Mesothelial cell of epicardium (in vitro differentiated cells): ENCODE results near the gene KIRREL3. TPM values are rescaled to one million over a fixed set of nuclear protein-coding genes. Genes with fewer than 3 reads are reported as not detected.

Source experiments
- DNase-seq, 2 experiments: peaks; one replicate each; pipeline ENCODE4 v3.0.0; 2021; ENCODE audit warnings: low spot score in 2 of 2; ENCODE audit not compliant: unreplicated experiment in 2 of 2
- H3K27ac Mint-ChIP-seq: 2 replicates; pipeline ENCODE4 v1.8.0; 2021; ENCODE audit warnings: mixed read lengths
- H3K27me3 Mint-ChIP-seq: 2 replicates; pipeline ENCODE4 v1.8.0; 2021; ENCODE audit warnings: low read depth, mixed read lengths
- H3K36me3 Mint-ChIP-seq: 2 replicates; pipeline ENCODE4 v1.8.0; 2021; ENCODE audit warnings: mixed read lengths
- H3K4me1 Mint-ChIP-seq: 2 replicates; pipeline ENCODE4 v1.8.0; 2021; ENCODE audit warnings: mixed read lengths
- H3K4me3 Mint-ChIP-seq: 2 replicates; pipeline ENCODE4 v1.8.0; 2021; ENCODE audit warnings: mild to moderate bottlenecking, moderate library complexity, mixed read lengths
- H3K9me3 Mint-ChIP-seq: 2 replicates; pipeline ENCODE4 v1.8.0; 2021; ENCODE audit warnings: mixed read lengths
- total RNA-seq: library from RNA; stranded (reverse); gene quantifications from 3 replicates; pipeline ENCODE4 v1.2.1, GENCODE V29; 2021
- TF ChIP-seq, protein P1 (sequence below): fragments of 200-600 bp; sonication (generic); IDR thresholded peaks from one replicate; pipeline ENCODE4 v1.5.0; 2021; ENCODE audit warnings: antibody characterized with exemption; ENCODE audit not compliant: unreplicated experiment

KIRREL3 gene
- total RNA-seq, 1 donor from 2014 or later: 0.31 TPM

DNA sequence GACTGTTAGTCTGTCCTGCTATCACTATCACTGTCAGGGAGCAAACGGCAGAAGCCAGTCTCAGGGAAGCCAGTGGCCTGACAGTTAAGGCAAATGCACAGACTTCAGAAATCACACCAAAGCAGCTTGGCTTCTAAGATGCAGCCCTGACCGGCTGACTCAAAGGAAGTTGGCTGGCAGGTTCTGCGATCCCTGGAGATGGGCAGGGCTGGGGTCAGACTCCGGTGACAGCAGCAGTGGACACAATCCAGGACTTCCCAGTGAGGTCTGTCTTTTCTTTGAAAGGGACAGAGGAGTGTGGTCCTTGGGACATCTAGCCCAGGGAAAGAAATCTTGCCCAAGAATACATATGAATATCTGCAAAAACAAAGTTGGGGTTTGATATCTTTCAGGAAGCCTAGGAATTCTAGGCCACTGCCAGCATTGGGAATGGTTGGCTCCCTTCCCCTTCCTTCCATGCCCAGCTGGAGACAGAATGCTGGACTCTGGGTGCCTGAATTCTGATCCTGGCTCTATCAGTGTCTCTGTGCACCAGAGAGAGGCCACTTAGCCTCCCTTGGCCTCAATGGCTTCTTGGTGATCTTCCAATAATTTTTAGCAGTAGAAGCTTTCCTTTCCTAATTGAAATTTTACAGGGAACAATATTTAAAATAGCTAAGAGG, 108.9 kb downstream of the KIRREL3 start:
- Mint-ChIP-seq H3K9me3 (peaks cover 2% of the 10 kb centered on the region), H3K4me3 (no peak overlapping the region), H3K27me3 (peaks cover 2% of the 10 kb centered on the region), H3K27ac (no peak overlapping the region), H3K36me3 (no peaks in the 10 kb centered on the region), H3K4me1 (peaks cover 20% of the 10 kb centered on the region)
- DNase-seq: no peak
- TF ChIP-seq, protein P1, sequence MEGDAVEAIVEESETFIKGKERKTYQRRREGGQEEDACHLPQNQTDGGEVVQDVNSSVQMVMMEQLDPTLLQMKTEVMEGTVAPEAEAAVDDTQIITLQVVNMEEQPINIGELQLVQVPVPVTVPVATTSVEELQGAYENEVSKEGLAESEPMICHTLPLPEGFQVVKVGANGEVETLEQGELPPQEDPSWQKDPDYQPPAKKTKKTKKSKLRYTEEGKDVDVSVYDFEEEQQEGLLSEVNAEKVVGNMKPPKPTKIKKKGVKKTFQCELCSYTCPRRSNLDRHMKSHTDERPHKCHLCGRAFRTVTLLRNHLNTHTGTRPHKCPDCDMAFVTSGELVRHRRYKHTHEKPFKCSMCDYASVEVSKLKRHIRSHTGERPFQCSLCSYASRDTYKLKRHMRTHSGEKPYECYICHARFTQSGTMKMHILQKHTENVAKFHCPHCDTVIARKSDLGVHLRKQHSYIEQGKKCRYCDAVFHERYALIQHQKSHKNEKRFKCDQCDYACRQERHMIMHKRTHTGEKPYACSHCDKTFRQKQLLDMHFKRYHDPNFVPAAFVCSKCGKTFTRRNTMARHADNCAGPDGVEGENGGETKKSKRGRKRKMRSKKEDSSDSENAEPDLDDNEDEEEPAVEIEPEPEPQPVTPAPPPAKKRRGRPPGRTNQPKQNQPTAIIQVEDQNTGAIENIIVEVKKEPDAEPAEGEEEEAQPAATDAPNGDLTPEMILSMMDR: no peak

DNA sequence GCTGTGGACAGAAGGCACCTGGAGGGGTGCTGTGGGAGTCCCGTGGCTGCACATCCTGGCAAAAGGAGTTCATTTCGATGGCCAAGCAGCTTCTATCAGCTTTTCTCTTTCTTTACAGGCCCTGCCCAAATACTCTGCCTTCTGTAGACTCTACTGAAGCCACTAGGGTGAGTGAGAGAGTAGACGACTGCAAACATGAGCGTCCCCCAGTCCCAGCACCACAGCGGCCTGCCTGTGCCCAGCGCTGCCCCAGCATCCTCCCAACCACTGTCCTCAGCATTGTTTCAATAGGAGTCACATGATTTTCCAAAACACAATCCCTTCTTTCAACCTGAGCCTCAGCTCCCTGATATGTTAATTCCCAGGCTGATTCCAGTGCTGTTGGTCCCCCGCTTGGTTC, 110.0 kb downstream of the KIRREL3 start:
- H3K9me3 Mint-ChIP-seq: no peaks in the 10 kb centered on the region
- no peaks in the 10 kb centered on the region for H3K27me3 Mint-ChIP-seq
- H3K4me3 Mint-ChIP-seq: no peak overlapping the region
- no peaks in the 10 kb centered on the region for H3K36me3 Mint-ChIP-seq
- no peak overlapping the region for H3K27ac Mint-ChIP-seq
- TF ChIP-seq, protein P1: no peak
- DNase-seq: no peak
- H3K4me1 Mint-ChIP-seq: peaks cover 28% of the 10 kb centered on the region

DNA sequence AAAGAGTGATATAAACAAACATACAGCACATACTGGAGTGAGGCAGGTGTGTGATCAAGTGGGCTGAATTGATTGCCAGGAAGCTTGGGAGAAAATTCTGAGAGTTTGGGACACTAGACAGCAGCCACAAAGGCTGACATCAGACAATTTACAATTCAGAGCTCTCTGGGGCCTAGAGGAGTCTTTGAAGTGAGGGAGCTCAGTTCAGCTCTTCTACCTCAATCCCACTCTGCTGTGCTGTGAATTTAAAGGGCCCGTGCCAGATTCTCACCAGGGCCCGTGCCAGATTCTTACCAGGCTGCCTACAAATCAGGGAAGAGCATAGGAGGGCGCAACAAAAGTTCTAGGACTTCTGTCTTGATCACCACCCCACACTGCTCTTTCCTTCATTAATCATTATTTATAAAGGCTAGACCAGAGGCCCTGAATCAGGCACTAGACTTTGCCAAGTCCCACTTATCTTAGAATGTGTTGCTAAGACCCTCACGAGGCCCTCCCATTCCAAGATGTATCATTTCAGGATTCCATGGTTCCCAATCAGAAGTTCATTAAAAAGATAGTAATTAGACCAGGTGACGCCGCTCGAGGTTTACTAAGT, 112.4 kb downstream of the KIRREL3 start:
- TF ChIP-seq, protein P1: no peak
- H3K27ac Mint-ChIP-seq: no peak overlapping the region
- no peaks in the 10 kb centered on the region for H3K36me3 Mint-ChIP-seq
- no peaks in the 10 kb centered on the region for H3K27me3 Mint-ChIP-seq
- no peaks in the 10 kb centered on the region for H3K9me3 Mint-ChIP-seq
- H3K4me3 Mint-ChIP-seq: no peak overlapping the region
- H3K4me1 Mint-ChIP-seq: peaks cover 22% of the 10 kb centered on the region
- DNase-seq: no peak

DNA sequence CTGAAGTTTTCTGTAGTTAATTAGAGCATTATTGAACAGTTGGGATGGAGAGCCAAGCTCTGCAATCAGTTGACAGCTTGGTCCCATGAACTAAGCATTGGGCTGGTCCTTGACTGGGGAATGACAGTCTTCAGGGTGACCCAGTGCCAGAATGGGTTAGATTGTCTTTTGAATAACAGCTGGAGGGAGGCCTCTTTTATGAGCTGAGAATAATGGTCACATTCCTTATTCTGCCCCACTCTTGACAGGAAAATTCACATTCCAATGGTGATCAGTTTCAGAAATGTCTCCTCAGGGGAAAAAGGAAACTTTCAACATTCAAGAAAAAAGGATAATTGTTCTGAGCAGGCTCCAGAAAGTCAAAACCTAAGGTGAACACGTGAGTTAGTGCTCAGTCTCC, 113.9 kb downstream of the KIRREL3 start:
- no peak for DNase-seq
- TF ChIP-seq, protein P1: no peak
- peaks cover 21% of the 10 kb centered on the region for H3K4me1 Mint-ChIP-seq
- no peaks in the 10 kb centered on the region for H3K27me3 Mint-ChIP-seq
- H3K36me3 Mint-ChIP-seq: no peaks in the 10 kb centered on the region
- no peak overlapping the region for H3K27ac Mint-ChIP-seq
- no peak overlapping the region for H3K4me3 Mint-ChIP-seq
- H3K9me3 Mint-ChIP-seq: no peaks in the 10 kb centered on the region

DNA sequence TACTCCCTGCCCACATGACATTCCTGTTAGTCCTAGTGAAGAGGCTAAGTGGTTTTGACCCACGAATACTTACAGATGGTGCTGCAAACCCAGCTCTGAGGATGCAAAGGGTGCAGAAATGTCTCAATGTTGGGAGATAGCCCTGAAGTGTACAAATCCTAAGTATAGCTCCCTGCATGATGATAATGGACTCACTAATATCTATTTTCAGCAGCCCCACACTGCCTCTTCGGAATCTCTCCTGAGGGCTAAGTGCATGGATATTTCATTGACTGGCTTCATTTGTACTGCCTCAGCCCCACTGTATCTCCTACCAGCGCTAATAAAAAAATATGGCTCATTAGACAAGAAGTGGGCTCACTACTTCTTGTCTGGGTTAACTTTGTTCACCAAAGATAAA, 114.5 kb downstream of the KIRREL3 start:
- no peak overlapping the region for H3K27ac Mint-ChIP-seq

More for the DNA sequence above, 114.5 kb downstream of the KIRREL3 start:
- Mint-ChIP-seq H3K27me3 (peaks cover 2% of the 10 kb centered on the region), H3K9me3 (no peaks in the 10 kb centered on the region), H3K36me3 (no peaks in the 10 kb centered on the region), H3K4me3 (no peak overlapping the region), H3K4me1 (peaks cover 18% of the 10 kb centered on the region)
- TF ChIP-seq, protein P1: no peak
- no peak for DNase-seq
